Smooth muscle cell (in vitro differentiated cells): Measurements from ENCODE around the gene RBM17. TPM values are rescaled to one million over a fixed set of nuclear protein-coding genes. Genes with fewer than 3 reads are reported as not detected.

ENCODE experiments used
- DNase-seq: peaks from one replicate; lab custom pipeline; 2025; ENCODE audit not compliant: unreplicated experiment; lab: John Stamatoyannopoulos, UW
- H2AFZ ChIP-seq: fragments of 200-600 bp; sonication (generic); 2 replicates; pipeline ENCODE4 v1.6.0; 2016; ENCODE audit warnings: antibody characterized with exemption, low read depth, mild to moderate bottlenecking
- H3F3A ChIP-seq: fragments of 200-600 bp; sonication (generic); 2 replicates; pipeline ENCODE4 v1.6.0; 2017; ENCODE audit warnings: antibody characterized with exemption, low read depth
- H3K27ac ChIP-seq: fragments of 200-600 bp; sonication (generic); 2 replicates; pipeline ENCODE4 v1.5.1; 2016; ENCODE audit warnings: low read depth, mild to moderate bottlenecking
- H3K27me3 ChIP-seq: fragments of 200-600 bp; sonication (generic); 2 replicates; pipeline ENCODE4 v1.6.1; 2016; ENCODE audit warnings: low read depth, mild to moderate bottlenecking
- H3K36me3 ChIP-seq: fragments of 200-600 bp; sonication (generic); 2 replicates; pipeline ENCODE4 v1.5.1; 2016; ENCODE audit warnings: low read depth
- H3K4me1 ChIP-seq: fragments of 200-600 bp; sonication (generic); 2 replicates; pipeline ENCODE4 v1.5.1; 2016; ENCODE audit warnings: low read depth
- H3K4me2 ChIP-seq: fragments of 200-600 bp; sonication (generic); 2 replicates; pipeline ENCODE4 v1.6.0; 2016; ENCODE audit warnings: mild to moderate bottlenecking
- H3K4me3 ChIP-seq: fragments of 200-600 bp; sonication (generic); 2 replicates; pipeline ENCODE4 v1.5.1; 2016; ENCODE audit warnings: mild to moderate bottlenecking
- H3K79me2 ChIP-seq: fragments of 200-600 bp; sonication (generic); 2 replicates; pipeline ENCODE4 v1.6.0; 2016; ENCODE audit warnings: low read depth, mild to moderate bottlenecking
- H3K9ac ChIP-seq: fragments of 200-600 bp; sonication (generic); 2 replicates; pipeline ENCODE4 v1.6.0; 2016; ENCODE audit warnings: low read depth
- H3K9me3 ChIP-seq: fragments of 200-600 bp; sonication (generic); replicated peaks from 2 replicates; pipeline ENCODE4 v1.5.1; 2016; ENCODE audit warnings: low read depth
- H4K20me1 ChIP-seq: fragments of 200-600 bp; sonication (generic); 2 replicates; pipeline ENCODE4 v1.6.0; 2016; ENCODE audit warnings: low read depth
- CTCF ChIP-seq: fragments of 200-600 bp; sonication (generic); IDR thresholded peaks from 2 replicates; pipeline ENCODE4 v1.5.1; 2017; ENCODE audit warnings: borderline replicate concordance, mild to moderate bottlenecking, antibody characterized with exemption; ENCODE audit not compliant: insufficient read depth, poor library complexity, severe bottlenecking
- WGBS: methylation state at CpG from one replicate; pipeline ENCODE4 v1.1.7; 2016; ENCODE audit warnings: low lambda C conversion rate; 5-methylcytosine and 5-hydroxymethylcytosine counted together
- polyA plus RNA-seq: library from polyadenylated mRNA; unstranded; fragments of >200 nt; fragmentation: Nextera tagmentation; extraction: Ambion mirVana; gene quantifications from 2 replicates; pipeline ENCODE4 v1.2.1, GENCODE V29; 2016
- total RNA-seq: library from RNA; depleted of rRNA; stranded (reverse); fragments of >200 nt; gene quantifications from 2 replicates; pipeline ENCODE4 v1.2.3, GENCODE V29; 2014

Gene RBM17
- total and polyA plus RNA-seq, 2 experiments from 2014 or later = 20.0 to 68.3 TPM

- Histone ChIP-seq H3K27me3 (peaks cover 3% of the 10 kb centered on the region), H3K36me3 (no peaks in the 10 kb centered on the region), H3K4me1 (no peaks in the 10 kb centered on the region), H3K27ac (no peak overlapping the region), H3K9ac (no peak overlapping the region), H2AFZ (no peak overlapping the region), H4K20me1 (no peaks in the 10 kb centered on the region), H3K9me3 (no peaks in the 10 kb centered on the region), H3K4me2 (no peak overlapping the region), H3K79me2 (no peaks in the 10 kb centered on the region), H3K4me3 (no peak overlapping the region), H3F3A (no peaks in the 10 kb centered on the region)
- TF ChIP-seq CTCF = no peak
- DNase-seq = no peak
- WGBS = 86% methylated on average over 13 of the region's 13 CpGs
These were observed 16.5 kb upstream of the RBM17 start for GRCh38 chr10:6072215-6072934.

- no peak for DNase-seq
- TF ChIP-seq CTCF = no peak
- H4K20me1 ChIP-seq = no peaks in the 10 kb centered on the region
- H3K4me3 ChIP-seq = no peak overlapping the region
- H3K27me3 ChIP-seq = peaks cover 3% of the 10 kb centered on the region
- no peaks in the 10 kb centered on the region for H3K79me2 ChIP-seq
- no peaks in the 10 kb centered on the region for H3F3A ChIP-seq
- no peak overlapping the region for H2AFZ ChIP-seq
- H3K4me1 ChIP-seq = no peaks in the 10 kb centered on the region
- H3K9me3 ChIP-seq = no peaks in the 10 kb centered on the region
- no peak overlapping the region for H3K9ac ChIP-seq
- no peak overlapping the region for H3K4me2 ChIP-seq
- no peak overlapping the region for H3K27ac ChIP-seq
- 64% methylated on average over 17 of the region's 17 CpGs for WGBS
- no peaks in the 10 kb centered on the region for H3K36me3 ChIP-seq
These were observed 14.1 kb upstream of the RBM17 start for GRCh38 chr10:6074489-6075301.

- H3F3A ChIP-seq = no peaks in the 10 kb centered on the region
- no peaks in the 10 kb centered on the region for H3K4me1 ChIP-seq
- H3K9ac ChIP-seq = no peak overlapping the region
- H3K4me2 ChIP-seq = no peak overlapping the region
- H4K20me1 ChIP-seq = no peaks in the 10 kb centered on the region
- no peak overlapping the region for H3K27ac ChIP-seq
- WGBS = 83% methylated on average over 12 of the region's 12 CpGs
- no peak for DNase-seq
- H3K36me3 ChIP-seq = no peaks in the 10 kb centered on the region
- no peaks in the 10 kb centered on the region for H3K79me2 ChIP-seq
- no peaks in the 10 kb centered on the region for H3K9me3 ChIP-seq
- TF ChIP-seq CTCF = no peak
- H2AFZ ChIP-seq = no peak overlapping the region
- no peak overlapping the region for H3K4me3 ChIP-seq
- H3K27me3 ChIP-seq = peaks cover 3% of the 10 kb centered on the region
These were observed 11.7 kb upstream of the RBM17 start for GRCh38 chr10:6077071-6077675.
